ENCODE data around the gene TSPAN31.
"Not testable (repeated sequence)": the region's sequence is repeated elsewhere in the genome, so short reads cannot be mapped to it uniquely, and the experiment has no call there.

The TSPAN31 gene

DNA sequence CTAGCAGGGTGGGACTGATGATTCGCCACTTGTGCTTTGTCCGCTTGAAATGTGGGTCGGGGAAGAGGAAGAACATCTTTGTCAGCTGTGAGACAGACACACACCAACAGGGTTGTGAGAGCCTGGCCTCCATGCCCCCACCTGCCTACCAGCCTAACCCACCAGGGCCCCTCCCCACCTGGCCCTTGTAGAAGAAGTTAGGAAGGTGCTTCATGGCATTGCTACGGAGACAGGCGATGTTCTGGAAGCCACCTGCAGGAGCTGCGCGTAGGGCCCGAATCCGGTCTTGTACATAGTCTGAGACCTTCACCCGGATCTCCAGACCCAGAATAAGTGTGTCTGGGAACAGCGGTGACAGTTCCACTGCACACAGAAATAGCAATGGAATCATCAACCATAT lies 24.8 kb downstream of the TSPAN31 start:
- DNase-seq, result no peak

DNA sequence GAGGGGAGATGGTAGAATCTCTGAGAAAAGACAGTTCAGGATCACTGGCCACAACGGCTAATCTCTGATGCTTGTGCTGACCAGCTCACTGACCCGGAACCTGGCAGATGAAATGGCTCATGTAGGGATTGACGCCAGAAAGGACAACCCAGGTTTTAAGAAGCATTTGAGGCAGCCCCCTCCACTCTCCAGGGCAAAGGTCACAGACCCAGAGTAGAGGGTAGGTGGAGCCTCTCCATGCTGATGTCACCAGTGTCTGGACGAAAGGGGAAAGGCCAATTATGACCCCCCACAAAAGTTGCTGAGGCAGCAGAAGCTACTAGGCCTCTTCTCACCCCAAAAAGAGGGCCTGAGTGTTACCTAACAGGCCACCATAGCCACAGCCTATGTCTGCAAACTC lies 25.9 kb downstream of the TSPAN31 start:
- DNase-seq, result no peak

DNA sequence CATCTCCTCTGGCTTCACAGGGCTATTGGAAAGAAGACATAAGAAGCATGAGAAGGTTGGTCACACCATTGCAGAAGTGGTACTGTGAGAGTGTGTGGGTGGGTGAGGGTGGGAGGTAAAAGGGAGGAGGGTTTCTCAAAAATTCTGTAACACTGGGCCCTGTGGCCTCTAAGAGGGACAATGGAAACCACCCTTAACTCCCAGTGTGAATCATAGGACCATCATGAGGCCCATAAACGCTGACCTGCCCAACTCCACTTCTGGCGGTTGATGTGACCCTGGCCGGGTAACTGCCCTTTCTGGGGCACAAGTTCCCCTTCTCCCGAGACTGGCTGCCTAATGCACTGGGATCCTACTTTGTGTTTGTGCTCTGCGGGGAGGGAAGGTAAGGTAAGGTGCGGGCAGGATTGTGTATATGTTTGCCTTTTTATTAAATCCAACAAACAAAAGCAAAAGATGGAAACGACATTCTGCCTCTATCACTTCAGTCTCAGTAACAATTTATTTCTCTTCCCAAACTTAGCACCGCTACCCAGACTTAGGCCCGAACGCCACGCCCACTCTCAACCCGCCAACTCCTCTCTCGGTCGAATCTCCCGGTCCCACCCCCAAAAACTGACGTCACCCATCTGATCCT lies 26.5 kb downstream of the TSPAN31 start:
- DNase-seq, result peak; percentile 78

DNA sequence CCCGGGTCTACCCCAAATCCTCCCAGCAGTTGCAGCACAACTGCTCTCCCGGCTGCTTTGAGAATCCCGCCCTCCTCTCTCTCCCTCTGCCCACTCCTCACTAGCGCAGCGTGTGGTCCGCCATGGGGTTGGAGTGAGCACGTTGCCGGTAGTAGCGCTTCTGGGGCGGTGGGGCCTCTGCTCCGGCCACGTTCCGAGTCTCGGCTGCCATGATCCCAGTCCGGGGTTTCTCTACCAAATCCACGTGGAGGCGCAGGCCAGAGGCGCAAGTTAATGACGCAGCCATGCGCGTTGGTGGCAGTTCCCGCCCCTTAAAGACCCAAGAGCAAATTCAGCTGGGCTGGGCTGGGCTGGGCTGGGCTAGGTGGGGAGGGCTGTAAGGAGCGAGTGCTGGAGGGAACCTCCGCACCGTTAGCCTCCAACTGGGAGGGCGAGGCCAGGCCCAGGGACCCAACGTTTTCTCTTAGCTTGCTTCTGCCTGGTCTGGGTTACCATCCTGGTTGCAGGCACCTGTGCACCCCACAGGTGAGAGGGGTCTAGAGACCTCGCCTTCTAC lies 27.1 kb downstream of the TSPAN31 start, which contains the start of gene METTL1:
Gene METTL1 (minus strand): TSS at position 233 of the 556 bp plus-strand sequence. CDS start 22 bp downstream, at position 211.
- peak; percentile 82 for DNase-seq

DNA sequence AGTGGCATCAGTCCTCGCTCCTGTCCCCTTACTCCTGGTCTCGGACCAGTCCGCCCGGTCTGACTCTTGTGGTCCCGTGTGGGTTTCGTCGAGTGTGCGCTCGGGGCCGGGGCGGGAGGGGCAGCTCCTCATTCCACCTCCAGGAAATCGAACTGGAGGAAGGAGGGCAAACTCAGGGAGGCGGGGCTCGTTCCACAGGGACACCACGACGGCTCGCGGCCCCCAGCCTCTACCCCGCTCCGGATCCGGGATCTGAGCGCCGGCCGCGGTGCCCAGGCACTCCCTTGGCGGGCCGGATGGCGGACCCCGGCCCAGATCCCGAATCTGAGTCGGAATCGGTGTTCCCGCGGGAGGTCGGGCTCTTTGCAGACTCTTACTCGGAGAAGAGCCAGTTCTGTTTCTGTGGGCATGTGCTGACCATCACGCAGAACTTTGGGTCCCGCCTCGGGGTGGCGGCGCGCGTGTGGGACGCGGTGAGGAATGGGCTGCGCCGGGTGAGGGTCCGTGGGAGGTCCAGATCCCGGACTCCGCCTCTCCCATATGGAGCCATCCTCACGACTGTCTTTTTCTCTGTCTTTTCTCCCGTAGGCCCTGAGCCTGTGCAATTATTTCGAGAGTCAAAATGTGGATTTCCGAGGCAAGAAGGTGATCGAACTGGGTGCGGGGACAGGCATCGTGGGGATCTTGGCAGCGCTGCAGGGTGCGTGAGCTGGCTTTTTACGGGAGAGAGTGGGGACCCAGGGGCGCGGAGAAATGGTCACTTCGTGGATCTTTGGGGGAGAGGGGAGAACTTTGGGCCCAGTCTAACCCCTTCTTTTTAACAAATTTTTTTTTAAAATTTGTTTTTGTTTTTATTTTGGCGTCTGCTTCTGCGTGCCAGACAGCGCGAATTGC lies 27.8 kb downstream of the TSPAN31 start, which contains the start of gene EEF1AKMT3:
Gene EEF1AKMT3 (plus strand): TSS at position 186 of the 894 bp plus-strand sequence. CDS start 111 bp downstream, at position 297.
- peak; percentile 48 for DNase-seq

DNA sequence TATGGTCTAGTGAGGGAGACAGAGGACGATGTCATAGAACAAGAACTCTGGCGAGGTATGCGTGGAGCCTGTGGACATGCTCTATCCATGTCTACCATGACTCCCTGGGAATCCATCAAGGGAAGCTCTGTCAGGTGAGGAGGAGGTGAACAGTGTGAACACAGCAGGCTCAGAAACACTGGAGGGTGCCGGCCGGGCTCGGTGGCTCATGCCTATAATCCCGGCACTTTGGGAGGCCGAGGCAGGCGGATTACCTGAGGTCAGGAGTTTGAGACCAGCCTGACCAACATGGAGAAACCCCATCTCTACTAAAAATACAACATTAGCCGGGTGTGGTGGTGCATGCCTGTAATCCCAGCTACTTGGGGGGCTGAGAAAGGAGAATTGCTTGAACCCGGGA lies 29.8 kb downstream of the TSPAN31 start:
- not testable (repeated sequence) for DNase-seq

DNA sequence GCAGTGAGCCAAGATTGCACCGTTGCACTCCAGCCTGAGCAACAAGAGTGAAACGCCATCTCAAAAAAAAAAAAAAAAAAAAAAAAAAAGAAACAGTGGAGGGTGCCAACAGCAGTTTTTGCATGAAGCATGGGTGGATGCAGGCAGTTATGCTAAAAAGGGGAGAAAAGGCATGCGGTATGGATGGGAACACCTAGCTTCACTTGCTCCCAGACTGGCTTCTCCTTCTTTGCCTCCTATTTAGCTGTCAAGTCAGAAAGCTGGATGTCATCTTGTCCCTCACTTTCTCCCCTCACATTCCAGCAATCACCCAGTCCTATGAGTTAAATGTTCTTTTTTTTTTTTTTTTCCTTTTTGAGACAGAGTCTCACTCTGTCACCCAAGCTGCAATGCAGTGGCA lies 30.2 kb downstream of the TSPAN31 start:
- DNase-seq, result no peak

DNA sequence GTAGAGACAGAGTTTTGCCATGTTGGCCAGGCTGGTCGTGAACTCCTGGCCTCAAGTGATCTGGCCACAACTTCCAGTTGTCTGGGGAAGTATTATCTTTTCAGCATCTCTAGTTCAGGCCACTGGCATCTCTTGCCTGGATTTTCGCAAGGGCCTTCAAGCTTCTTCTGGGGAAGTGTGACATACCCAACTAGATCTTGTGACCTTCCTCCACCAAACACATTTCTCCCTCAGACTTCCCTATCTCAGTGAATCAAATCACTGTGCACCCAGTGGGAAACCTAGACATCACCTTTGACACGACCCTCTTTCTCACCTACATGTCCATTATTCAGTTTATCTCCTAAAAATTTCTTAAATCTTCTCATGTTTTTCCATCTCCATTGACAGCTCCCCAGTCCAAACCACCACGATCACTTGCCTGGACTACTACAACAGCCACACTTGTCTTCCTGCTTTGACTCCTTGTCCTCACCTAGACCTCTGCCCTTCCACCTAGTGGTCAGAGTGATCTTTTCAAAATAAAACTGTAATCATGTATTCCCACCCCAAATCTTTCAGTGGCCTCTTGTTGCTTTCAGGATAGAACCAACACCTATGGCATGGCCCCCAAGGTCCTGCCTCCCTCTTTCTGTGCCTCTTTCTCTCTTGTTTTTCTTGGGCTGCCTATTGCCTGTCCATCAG lies 30.9 kb downstream of the TSPAN31 start:
- DNase-seq, result no peak

DNA sequence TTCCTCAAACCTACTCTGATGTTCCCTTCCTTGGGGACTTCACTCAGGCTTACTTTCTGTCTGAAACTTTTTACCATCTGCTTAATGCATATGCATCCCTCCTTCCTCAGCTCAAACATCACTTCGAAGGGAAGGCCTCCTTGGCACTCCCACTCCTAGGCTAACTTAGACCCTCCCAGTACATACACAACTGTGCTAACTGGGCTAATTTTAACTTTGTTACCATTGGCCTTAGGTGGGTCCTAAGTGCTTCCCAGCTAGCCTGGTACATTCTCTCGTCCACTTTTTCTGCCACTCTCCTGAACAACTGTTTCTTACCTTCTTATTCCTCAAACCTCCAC lies 31.4 kb downstream of the TSPAN31 start:
- no peak for DNase-seq

DNA sequence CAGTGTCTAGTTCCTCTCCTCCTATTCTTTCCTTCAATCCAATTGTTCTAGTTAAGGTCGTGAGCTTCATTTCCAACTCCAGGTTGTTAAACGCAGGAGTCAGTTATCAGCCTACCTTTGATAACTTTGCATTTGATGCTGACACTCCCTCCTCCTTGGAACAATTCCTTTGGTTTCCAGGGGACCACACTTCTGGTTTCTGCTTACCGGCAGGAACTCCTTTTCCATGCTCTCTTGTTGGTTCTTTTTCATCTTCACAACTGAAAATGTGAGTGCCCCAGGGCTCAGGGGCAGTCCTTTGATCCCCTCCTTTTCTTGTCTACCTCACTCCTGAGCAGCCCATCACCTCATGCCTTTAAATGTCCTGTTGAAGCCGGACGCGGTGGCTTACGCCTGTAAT lies 32.5 kb downstream of the TSPAN31 start:
- no peak for DNase-seq

DNA sequence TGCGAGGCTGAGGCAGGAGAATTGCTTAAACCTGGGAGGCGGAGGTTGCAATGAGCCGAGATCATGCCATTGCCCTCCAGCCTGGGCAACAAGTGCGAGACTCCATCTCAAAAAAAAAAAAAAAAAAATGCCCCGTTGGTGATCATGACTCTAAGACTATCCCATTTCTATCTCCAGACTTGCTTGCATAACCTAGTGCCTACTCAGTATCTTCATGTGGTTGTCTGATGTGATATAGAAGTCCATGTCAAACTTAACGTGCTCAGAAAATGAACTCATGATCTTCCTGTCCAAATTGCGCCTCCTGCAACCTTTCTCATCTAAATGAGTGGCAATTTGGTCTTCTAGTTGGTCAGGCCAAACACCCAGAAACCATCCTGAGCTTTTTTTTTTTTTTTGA lies 33.1 kb downstream of the TSPAN31 start:
- no peak for DNase-seq

DNA sequence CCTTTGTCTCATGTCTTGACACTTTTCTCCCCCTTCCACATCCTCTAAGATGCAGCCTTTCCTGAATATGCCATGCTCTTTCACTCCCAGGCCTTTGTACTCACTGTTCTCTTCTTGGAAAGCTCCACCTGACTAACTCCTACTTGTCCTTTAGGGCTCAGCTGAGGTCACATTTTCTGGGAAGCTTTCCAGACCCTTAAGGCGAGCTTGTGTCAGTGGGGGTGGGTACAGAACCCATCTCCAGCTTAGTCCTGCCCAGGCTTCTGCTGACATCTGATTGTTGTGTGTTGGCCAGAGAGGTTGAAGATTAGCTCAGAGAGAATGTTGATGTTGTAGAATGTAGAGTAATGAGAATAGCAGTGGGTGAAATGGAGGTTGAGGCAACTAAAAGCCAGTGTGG lies 34.9 kb downstream of the TSPAN31 start:
- no peak for DNase-seq

DNA sequence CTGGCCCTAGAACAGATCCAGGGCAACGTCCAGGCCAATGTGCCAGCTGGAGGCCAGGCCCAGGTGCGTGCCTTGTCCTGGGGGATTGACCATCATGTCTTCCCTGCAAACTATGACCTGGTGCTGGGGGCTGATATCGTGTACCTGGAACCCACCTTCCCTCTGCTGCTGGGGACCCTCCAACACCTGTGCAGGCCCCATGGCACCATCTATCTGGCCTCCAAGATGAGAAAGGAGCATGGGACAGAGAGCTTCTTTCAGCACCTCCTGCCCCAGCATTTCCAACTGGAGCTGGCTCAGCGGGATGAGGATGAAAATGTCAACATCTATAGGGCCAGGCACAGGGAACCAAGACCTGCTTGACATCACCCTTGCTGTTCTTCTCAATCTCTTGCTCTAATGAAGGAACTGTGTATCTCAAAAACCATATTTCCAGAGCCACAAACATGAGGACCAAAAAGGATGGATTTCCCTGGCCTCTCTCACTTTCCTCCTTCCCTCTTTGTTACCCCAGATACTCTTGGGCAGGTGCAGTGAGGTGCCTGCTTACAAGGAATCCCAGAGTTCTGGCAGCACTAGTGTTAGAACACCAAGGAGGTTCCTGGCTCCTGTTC lies 35.6 kb downstream of the TSPAN31 start:
- DNase-seq, result no peak

DNA sequence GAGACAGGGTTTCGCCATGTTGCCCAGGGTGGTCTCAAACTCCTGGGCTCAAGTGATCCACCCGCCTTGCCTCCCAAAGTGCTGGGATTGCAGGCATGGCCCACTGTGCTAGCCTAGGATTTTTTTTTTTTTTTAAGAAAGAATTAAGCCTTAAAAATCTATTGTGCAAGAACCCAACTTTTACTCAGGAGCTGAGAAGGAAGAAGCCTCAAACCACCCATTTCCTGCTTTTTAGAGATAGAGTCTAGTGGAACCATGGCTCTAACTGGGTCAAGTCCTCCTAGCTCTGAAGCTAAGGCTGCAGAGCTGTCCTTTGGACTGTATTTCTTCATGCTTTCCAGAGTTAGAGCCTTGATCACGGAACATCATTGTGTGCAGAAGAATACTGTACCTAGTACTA lies 36.4 kb downstream of the TSPAN31 start:
- no peak for DNase-seq

DNA sequence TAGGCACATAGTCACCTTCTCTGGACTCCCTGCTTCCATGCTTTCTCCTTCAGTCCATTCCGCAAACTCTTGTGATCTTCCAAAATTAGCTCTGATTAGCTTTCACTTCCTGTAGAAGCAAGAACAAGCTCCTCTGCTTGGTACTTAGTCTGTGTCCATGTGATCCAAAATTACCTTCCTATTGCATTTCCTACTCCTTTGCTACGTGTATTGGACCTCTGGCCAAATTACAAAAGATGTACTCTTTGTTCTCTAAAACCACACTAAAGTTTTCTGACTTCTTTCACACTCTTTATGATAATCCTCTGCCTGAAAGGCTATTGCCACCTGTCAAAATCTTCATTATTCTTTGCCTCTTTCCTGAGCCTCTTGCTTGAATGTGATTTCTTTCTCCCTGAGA lies 37.0 kb downstream of the TSPAN31 start:
- DNase-seq, result no peak

DNA sequence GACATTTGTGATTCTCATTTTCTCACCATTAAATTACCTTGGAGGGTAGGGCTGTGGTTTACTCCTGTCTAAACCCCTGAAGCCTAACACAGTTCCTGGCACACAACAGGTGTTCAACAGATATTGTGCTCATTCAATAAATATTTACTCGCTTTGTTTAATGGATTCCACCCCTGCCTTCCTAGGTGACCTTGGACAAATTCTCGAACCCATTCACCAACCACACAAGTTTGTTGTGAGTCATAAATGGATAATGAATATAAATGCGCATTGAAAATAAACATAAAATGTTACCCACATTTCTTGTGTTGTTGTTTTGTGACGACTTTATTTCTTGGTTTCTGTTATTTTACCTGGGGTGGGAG lies 37.4 kb downstream of the TSPAN31 start:
- no peak for DNase-seq

DNA sequence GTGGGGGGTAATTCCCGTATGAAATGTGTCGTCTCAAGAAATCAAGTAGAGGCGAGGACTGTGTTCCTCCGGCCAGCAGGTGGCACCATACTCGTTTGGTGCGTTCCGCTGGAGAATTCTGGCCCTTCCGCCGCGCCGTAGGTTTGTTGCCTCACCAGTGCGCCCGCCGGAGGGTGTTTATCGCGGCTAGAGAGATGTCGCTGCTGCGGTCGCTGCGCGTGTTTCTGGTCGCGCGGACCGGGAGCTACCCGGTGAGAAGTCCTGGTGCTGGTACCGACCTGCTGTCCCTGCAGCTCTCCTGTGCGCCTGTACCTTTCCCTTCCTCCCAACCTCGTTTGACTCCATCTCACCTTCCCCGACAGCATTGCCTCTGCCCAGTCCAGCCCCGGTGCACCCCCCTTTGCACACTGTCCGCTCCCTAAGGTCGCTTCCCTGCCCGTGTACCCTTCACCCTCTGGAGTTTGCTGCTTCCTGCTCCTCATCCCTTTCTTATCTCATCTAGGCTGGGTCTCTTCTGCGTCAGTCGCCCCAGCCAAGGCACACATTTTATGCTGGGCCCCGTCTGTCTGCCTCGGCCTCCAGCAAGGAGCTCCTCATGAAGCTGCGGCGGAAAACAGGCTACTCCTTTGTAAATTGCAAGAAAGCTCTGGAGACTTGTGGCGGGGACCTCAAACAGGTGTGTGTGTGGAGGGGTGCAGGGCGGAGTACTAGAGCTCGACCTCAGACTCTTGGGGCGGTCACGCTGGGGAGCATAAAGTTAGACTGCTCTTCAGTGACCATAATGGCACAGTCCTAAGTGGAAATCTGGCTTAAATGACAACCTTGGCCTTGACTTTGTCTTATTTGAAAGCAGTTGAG lies 38.0 kb downstream of the TSPAN31 start, which contains the start of gene TSFM:
Gene TSFM (plus strand): TSS at position 180 of the 858 bp plus-strand sequence. CDS start 15 bp downstream, at position 195.
- peak; percentile 97 for DNase-seq

DNA sequence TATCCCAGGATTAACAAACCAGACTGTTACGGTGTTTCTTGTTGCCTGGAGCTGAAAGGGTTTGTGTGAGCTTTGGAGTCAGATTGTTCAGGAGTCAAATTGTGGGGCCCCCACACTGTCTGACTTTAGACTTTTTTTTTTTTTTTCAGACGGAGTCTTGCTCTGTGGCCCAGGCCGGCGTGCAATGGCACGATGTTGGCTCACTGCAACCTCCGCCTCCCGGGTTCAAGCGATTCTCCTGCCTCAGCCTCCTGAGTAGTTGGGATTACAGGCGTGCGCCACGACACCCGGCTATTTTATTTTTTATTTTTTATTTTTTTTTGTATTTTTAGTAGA lies 38.6 kb downstream of the TSPAN31 start:
- no peak for DNase-seq

DNA sequence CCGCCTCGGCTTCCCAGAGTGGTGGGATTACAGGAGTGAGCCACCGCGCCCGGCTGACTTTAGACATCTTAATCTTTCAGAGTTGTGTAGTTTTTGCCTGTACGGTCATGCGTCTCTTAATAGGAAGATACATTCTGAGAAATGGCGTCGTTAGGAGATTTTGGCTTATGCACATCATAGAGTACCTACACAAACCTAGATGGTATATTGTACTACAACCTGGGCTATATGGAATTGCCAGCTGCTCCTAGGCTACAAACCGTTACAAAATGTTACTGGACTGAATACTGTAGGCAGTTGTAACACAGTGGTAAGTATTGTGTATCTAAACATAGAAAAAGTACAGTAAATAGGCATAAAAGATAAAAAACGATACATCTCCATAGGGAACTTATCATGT lies 39.0 kb downstream of the TSPAN31 start:
- no peak for DNase-seq

DNA sequence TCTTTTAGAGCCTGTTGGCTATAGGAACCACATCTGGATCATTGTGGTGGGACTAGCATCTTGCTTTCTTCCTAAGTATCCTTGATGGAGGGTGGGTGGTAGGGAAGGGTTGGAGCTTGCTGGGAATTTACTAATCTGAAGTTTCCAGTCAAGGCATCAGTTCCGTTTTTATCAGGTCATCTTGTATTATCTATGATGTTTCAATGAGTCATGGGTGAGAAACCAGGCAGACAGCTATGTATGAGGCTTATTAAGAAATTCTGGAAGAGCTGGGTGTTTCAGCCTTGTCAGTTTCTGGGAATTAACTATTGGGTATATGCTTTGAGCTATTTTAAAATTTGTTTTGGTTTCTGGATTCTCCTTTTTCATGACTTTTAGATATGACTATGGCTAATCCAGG lies 49.1 kb downstream of the TSPAN31 start:
- DNase-seq, result no peak

DNA sequence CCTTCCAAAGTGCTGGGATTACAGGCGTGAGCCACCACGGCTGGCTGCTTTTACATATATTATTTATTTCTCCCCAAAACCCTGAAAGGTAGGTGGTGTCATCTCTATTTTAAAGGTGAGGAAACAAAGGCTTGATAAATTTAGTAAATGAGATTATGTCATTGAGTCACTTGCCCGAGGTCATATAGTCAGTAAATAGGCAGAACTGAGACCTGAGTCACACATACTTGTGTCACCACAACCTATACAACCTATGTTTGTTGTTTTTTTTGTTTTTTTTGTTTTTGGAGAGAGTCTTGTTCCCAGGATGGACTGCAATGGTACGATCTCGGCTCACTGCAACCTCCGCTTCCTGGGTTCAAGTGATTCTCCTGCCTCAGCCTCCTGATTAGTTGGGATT lies 50.5 kb downstream of the TSPAN31 start:
- no peak for DNase-seq

DNA sequence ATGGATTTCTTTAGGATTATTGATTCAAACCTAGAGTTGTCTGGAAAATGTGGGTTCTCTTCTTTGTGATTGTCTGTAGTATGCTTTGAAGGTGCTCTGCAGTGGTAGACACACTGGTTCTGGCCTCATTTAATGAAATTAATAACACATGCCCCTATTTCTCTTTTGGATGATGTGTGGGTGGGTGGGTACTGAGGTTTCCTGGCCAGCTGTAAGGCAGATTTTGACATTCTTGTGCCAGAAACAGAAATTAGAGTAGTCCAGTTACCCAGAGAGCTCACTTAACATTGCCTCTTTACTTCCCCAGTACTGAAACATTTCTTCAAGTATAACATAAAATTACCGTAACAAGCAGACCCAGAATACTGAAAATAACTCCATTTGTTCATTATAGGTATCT lies 52.2 kb downstream of the TSPAN31 start:
- DNase-seq, result no peak
